GM12891 (cell line): ENCODE data around the gene KRTAP10-7.
"Not testable (repeated sequence)": the region's sequence is repeated elsewhere in the genome, so short reads cannot be mapped to it uniquely, and the experiment has no call there.

Experiments used
- POLR2A ChIP-seq: IDR thresholded peaks from 2 replicates; pipeline ENCODE4 v1.6.1; 2011; ENCODE audit warnings: low read depth, low read length, control low read depth
- TAF1 ChIP-seq: IDR thresholded peaks from 2 replicates; pipeline ENCODE4 v1.6.1; 2011; ENCODE audit warnings: low read depth, low read length, control low read depth

GRCh38 chr21:44637851-44638348 is 37.5 kb downstream of the KRTAP10-7 start:
- TF ChIP-seq POLR2A, TAF1: not testable (repeated sequence)
